HG03159 (cell line): ENCODE data around the gene TPRG1L.
A peak's percentile ranks its signal among the peaks of the same experiment; 100 is the strongest.
"Not testable (repeated sequence)": the region's sequence is repeated elsewhere in the genome, so short reads cannot be mapped to it uniquely, and the experiment has no call there.

Source experiments
- ATAC-seq: cut with Tn5 transposase; IDR thresholded peaks from one replicate; pipeline ENCODE4 v1.9.1; 2021; ENCODE audit warnings: mild to moderate bottlenecking, moderate library complexity; ENCODE audit not compliant: unreplicated experiment

Gene TPRG1L

DNA sequence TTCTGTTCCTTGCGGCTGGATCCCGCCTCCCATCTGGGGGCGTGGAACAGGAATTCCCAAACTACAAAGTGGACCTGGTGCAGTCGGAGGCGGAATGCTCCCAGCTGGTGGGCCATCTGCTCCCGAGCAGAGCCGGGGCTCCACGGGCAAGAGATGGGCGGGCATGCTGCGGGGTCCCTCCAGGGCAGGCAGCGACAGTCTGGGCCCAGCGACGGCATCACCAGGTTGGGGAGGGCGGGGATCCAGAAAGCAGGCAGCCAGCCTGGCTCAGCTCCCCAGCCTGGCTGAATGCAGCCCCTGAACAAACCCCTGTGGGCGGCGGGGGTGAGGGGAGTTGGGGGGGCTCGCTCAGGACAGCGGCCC, 17.1 kb upstream of the TPRG1L start:
- ATAC-seq = no peak

DNA sequence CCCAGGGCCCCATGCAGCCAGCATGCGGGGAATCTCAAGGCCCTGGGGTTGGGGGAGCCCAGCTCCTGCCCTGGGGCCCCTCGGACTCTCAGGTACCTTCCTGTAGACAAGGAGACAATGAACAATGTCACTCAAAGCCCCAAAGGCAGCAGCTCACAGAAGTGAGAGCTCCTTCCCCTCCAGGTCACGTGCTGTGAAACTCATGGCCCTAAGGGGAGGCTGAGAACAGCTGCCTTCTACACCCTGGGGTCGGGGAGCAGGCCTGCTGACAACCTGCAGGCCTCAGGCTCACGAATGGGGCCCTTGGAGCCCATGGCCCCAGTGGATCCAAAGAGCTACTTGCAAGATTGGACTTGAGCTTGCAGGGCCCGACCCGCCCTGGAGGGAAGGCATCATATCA, 16.7 kb upstream of the TPRG1L start:
- ATAC-seq = no peak

DNA sequence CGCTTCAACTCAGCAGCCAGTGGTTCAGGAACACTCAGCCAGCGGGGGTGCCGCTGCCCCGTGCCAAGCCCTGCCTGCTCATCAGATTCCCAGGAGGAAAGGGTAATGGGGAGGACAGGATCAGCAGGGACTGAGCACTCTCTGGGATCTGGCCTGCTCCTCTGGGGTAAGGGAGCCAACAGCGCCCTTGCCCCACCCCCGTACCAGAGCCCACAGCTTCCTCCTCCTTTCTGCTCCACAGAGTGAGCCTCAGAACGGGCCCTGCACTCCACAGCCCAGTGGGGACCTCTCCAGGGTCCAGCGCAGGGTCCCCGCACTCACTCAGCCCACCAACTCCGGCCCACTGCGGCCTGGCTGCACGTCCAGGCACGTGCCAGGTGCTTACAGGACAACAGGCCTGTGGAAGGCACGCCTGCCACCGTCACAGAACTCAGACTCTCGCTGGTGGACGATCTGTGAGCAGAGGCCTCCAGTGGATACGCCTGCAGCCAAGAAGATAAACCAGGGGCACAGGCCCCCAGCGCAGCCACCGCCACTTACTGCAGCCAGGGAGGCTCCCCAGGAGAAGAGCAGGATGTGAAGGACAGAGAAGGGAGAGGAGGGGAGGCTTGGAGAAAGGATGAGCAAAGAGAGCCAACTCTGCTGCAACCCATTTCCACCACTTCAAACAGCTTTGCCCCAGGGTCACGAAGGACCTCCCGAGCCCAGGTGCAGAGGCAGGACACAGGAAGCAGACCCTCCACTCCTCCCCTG, 15.6 kb upstream of the TPRG1L start:
- no peak for ATAC-seq

DNA sequence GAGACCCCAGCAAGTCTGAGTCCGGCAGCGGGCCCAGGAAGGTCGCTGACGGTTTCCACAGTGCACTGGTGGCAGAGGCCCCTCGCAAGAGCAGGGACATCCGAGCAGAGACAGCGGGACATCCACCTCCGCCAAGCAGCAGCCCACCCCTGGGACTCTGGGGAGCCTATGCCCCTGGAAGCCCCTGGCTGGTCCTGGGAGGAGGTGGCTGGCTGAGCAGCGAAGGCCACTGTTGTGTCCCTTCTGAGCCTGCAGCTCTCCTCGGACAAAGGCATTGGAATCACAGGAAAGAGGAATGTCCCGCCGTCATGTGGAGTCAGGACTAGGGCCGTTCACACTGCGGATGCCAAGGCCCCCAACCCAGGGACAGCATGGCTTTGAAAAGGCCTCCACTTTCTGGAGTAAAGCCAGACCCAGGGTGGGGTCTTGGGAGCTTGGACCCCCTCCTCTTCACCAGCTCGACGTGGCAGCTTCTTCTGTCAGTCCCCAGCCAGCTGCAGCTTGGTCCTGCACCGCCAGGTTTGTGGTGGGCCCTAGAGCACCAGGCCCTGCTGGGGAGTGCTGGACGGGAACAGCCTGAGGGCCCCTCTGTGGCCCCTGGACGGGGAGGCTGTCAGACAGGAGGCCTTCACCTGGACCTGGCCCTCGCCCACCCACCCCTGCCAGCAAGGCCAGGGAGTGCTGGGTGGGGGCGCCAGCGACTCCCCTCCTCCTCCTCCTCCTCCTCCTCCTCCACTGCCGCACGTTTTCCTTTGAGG, 14.9 kb upstream of the TPRG1L start:
- no peak for ATAC-seq

DNA sequence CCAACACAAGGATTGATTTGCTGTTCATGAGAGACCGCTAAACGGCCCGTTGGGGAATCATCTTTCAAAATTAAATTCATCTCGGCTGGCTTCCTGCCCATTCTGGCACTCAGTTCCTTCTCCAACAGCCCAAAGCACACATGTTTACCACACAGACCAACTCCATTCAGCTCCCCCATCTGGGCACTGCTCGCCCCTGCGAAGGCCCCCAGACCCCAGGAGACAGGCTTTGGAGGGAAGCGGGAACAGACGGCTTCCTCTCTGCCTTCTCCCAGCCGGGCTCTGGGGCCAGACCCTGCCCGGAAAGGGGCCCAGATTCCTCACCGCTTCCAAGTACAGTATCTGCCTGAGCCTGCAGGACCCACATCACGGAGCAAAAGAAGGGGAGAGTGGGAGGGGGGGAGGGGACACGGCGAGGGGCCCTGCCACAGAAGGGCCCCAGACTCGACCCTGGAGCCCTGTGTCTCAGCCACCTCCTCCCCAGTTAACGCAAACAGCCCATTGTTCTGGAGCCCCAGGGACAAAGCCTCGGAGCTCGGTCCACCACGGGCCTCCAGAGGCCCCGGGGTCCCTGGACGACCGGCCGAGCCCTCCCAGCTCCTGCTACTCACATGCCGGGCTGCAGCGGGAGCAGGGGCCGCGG, 14.2 kb upstream of the TPRG1L start:
- no peak for ATAC-seq

DNA sequence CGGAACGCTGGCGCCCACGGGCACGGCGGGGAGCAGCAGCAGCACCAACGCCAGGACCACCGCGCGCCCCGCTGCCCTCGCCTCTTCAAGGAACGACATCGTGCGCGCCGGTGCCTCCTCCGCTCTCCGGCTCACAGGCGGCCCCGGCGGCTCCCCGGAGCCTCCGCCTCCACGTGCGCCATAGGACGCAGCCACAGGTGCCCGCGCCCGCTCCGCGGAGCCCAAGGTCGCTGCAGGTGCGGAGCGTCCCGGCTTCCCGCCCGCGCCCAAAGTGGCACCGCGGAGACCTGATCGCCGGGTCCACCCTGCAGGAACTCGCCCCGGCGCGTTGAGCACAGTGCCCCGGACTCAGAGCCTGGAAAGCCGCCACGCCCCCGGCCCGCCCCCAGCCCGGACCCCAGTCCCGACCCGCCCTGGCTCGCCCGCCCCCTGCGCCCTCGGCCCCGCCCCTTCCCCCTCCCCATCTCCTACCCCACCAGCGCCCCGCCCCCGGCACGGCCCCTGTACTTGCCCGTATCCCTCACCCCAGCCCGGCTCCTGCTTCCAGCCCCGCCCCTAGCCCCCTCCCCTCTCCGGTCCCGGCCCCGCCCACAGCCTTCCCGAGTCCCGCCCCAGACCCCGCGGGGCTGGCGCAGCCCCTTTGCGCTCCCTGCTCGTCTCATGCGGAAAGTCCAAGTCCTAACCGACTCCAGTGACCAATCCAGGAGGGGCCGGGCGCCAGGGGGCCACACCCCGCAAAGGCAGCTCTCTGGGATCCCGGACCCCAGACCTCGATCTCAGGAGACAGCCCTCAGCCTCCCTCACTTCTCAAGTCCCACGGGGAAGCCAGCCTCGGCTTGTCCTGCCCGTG, 13.4 kb upstream of the TPRG1L start, which contains the start of gene MEGF6:
Gene MEGF6, minus strand, starts transcription at position 339 of the 850 bp plus-strand sequence. Its CDS starts 240 bp downstream, at position 99.
- ATAC-seq = no peak

DNA sequence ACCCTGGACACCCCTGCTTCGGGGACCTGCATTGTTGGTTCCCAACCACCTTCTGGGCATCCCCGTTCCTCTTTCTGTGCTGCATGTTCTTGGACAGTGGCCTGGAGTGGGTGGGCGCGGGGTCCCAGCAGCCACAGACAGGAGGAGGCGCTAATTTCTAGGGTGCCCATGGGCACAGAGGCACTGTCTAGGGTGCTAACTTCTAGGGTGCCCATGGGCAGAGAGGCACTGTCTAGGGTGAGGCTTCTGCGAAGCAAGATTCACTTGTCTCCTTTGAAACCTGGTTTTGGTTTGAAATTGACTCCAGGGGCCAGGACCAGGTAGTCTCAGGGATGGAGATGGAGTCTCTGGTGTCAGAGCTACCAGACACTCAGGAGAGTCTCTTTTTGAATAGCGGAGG, 12.7 kb upstream of the TPRG1L start:
- no peak for ATAC-seq

DNA sequence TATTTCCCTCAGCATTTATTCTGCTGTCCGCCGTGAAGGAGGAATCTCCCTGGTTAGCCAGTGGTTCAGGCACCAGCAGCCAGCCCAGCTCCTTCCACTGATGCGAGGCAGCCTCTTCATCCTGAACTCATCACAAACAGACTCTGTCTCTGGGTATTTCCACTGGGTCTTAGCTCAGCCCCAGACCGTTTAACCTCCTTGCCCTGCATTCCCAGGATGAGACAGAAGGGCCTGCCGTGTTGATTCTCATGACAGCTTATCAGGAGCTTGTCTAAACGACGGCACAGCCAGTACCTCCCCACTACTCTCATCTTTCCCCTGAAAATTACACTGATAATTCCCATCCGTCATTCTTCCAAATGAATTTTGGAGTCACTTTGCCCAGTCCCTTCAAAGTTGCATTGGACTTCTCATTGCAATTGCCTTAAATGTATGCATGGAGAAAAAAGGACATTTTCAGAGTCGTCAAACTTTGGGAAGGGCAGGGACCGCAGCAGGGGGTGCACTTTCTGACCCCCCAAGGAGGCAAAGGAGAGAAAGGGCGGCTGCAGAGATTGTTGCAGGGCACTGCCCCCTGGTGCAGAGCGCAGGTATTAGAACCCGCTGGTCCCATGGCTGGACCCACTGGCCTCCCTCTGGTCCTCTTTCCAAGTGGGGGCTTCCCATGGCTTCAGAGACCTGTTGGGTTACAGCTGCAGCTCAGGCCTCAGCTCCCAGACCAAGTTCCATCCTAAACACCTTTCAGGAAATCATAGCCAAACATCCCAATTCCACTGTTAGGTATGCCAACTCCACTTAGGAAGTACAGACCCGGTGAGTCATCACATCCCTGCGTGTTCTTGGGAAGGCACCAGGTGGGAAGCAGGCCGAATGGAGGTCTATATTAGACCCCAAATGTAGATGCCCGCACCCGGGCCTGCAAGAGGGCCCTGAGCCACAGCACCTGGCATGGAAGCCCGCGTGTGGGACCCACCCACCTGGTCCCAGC, 9.8 kb upstream of the TPRG1L start:
- no peak for ATAC-seq

DNA sequence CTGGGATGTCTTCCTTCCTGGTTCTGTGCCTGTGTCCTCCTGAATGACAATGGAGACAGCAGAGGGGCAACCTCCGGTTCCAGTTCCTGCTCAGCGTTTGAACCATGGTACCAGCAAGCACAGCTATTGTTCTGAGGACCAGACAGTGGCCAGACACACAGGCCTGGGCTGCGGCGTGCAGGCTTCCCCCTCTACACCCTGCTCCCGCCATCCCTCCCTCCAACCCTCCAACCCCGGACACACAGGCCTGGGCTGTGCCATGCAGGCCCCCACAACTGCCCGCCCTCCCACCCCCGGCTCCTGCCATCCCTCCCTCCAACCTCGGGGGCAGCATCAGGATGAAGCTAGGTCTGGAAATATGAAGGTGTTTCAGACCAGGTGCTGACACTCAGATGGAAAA, 8.0 kb upstream of the TPRG1L start:
- ATAC-seq = no peak

DNA sequence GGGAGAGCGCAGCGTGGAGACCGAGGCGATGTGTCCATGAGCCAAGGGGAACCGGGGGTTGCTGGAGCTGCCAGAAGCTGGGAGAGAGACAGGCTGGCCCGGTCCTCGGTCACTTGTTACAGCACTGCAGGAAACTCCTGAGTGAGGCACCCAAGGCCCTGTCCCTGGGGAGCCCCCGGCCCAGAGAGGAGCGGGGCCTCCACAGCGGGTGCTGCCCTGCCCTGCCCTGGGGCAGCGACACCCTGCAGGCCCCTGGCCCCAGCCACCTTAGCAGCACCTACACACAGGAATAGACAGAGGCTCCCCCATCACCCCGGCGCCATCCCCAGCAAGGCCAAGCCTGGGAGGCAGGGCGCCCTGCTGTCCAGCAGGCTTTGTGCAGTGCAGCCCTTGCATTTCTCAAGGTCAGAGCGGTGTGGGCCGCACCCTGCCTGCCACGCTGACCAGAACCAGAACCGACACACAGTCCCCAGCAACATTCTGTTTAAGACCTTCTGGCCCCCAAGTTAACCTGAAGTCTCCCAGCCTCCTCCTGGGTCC, 6.9 kb upstream of the TPRG1L start:
- ATAC-seq = no peak

DNA sequence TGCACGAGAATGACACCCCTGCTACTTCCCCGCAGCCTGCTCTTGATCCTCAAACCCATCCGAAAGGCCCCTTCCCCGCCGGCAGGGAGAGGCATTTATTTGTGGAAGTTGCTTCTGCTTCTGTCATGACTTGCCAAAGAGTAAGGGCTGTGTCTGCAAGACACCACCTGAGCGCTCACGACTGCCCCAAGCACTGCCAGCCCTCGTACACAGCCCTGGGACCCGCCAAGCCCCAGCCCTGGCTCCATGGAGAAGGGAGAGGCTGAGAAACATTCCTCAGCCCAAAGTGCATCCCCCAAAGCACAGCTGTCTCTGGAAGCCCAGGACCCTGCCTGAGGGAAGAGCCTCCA, 6.3 kb upstream of the TPRG1L start:
- no peak for ATAC-seq

DNA sequence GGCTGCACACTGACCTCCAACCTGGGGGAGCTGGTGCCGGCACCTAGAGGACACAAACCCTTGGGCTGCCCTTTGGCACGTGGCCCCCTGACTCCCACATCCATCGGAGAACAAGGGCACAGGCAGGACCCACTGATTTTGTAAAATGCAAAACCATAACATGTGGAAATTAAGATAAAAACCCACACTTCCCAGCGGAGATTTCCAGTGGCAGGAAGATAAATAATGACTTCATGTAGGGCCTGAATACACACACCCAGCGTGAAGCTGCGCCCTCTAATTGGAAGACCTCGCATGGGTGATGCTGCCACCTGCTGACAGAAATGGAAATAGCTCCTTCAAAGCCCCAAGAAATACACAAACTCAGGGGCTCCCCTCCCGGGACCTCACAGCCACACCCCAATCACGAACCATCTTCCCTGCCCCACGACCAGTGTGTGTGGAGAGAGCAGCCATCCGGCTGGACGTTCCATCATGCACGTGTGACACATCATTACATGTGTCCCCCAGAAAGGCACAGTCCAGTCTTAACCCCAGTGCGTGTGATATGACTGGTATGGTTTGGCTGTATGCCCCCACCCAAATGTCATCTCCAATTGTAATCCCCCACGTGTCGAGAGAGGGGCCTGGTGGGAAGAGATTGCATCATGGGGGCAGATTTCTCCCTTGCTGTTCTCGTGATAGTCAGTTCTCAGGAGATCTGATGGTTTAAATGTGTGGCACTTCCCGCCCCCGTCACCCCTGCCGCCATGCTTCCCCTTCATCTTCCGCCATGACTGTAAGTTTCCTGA, 5.7 kb upstream of the TPRG1L start:
- no peak for ATAC-seq

DNA sequence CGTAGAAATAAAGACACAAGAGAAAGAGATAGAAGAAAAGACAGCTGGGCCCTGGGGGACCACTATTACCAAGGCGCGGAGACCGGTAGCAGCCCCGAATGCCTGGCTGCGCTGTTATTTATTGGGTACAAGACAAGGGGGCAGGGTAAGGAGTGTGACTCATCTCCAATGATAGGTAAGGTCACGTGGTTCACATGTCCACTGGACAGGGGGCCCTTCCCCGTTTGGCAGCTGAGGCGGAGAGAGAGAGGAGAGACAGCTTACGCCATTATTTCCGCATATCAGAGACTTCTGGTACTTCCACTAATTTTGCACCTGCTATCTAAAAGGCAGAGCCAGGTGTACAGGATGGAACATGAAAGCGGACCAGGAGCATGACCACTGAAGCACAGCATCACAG, 4.1 kb upstream of the TPRG1L start:
- ATAC-seq = no peak

DNA sequence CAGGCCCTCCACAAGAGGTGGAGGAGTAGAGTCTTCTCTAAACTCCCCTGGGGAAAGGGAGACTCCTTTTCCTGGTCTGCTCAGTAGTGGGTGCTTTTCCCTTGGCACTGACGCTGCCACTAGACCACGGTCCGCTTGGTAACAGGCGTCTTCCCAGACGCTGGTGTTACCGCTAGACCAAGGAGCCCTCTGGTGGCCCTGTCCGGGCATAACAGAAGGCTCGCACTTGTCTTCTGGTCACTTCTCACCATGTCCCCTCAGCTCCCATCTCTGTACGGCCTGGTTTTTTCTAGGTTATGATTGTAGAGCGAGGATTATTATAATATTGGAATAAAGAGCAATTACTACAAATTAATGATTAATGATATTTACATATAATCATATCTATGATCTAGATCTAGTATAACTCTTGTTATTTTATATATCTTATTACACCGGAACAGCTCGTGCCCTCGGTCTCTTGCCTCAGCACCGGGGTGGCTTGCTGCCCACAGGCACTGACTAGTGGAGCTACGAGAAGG, 3.6 kb upstream of the TPRG1L start:
- ATAC-seq = not testable (repeated sequence)

DNA sequence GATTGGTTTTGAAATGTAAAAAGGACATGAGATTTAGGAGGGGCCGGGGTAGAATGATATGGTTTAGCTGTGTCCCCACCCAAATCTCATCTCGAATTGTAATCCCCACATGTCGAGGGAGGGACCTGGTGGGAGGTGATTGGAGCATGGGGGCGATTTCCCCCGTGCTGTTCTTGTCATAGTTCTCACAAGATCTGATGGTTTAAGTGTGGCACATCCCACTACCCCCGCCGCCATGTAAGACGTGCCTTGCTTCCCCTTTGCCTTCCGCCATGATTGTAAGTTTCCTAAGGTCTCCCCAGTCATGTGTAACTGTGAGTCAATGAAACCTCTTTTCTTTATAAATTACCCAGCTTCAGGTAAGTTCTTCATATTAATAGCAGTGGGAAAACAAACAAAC, 2.7 kb upstream of the TPRG1L start:
- ATAC-seq = not testable (repeated sequence)

DNA sequence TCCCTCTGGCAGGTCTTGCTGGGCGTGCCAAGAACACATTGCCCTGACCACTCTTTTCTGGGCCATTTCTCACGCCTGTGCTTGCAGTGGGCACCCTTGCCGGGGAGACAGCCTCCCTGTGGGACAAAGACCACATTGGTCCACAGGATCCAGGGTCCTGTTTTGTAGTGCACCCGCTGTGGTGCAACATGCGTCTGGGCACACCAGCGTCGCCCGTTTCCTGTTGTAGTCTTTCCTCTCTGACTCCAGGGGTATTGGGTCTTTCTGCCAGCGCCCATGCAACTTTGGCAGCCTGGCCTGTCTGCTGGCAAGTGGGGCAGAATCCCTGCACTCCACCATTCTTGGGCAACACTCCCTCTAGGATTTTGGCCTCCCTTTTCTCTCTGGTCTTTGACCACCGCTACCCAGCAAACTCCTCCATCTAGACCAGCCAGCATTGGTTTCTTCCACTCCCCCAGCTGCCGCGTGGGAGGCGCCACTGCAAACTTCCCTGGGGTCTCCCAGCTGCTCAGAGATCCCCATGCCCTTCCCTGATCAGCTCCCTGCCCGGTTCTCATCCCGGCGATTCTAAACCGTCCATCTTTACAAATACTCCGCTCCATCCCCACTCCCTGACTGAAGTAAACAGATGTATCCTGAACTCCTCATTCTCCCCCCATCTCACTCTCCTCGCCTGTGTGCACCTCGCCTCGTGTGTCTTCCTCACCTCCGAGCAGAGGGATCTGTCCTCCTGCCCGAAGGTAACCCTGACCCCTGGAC, 1.2 kb upstream of the TPRG1L start:
- no peak for ATAC-seq

DNA sequence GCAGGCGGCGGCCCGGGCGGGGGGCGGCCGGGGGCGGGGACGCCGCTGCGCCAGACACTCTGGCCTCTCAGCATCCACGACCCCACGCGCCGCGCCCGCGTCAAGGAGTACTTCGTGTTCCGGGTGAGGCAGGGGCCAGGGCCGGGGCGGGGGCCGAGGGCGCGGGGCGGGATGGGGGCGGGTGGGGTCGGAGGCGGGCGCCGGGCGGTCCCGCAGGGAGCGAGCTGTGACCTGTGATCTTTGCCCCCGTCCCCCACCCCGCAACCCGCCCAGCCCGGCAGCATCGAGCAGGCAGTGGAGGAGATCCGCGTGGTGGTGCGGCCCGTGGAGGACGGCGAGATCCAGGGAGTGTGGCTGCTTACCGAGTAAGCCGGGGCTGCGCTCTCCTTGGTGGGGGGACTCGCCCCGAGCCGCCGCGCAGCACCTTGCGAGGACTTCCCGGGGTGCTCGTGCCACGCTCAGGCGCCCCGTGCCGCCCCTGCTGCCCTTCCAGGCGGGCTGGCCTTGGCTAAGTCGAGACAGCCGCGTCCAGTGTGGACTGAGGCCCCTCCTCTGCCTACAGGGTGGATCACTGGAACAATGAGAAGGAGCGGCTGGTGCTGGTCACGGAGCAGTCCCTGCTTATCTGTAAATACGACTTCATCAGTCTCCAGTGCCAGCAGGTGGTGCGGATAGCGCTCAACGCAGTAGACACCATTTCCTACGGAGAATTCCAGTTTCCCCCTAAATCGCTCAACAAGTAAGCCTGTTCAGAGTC, 514 bp downstream of the TPRG1L start:
- ATAC-seq = peak; percentile 10
